GM12865 (cell line): ENCODE data around the gene C4orf50.

Source experiments
- DNase-seq: peaks from one replicate; pipeline ENCODE4 v3.0.0; 2010; ENCODE audit warnings: low read depth
- H3K4me3 ChIP-seq: 2 replicates; pipeline ENCODE4 v1.5.1; 2011; ENCODE audit warnings: mild to moderate bottlenecking, low read depth, low read length, control low read depth
- CTCF ChIP-seq: IDR thresholded peaks from 2 replicates; pipeline ENCODE4 v1.5.1; 2011; ENCODE audit warnings: low read length, control low read depth, low read depth, inconsistent platforms; ENCODE audit not compliant: insufficient read depth; ENCODE audit errors: missing control alignments

C4orf50 gene

GRCh38 chr4:5967783-5968182, 50.4 kb downstream of the C4orf50 start:
- no peak for DNase-seq
- no peak overlapping the region for H3K4me3 ChIP-seq
- TF ChIP-seq CTCF, result no peak

GRCh38 chr4:5965225-5965624, 53.0 kb downstream of the C4orf50 start:
- no peak for DNase-seq
- TF ChIP-seq CTCF, result no peak
- H3K4me3 ChIP-seq, result no peak overlapping the region

- H3K4me3 ChIP-seq, result no peak overlapping the region
- DNase-seq, result no peak
- no peak for TF ChIP-seq CTCF
Observed at GRCh38 chr4:5964030-5964429, 54.2 kb downstream of the C4orf50 start.

- DNase-seq, result no peak
- no peak overlapping the region for H3K4me3 ChIP-seq
- no peak for TF ChIP-seq CTCF
Observed at GRCh38 chr4:5963611-5964010, 54.6 kb downstream of the C4orf50 start.

- no peak for TF ChIP-seq CTCF
- DNase-seq, result no peak
- H3K4me3 ChIP-seq, result no peak overlapping the region
Observed at GRCh38 chr4:5962416-5962815, 55.8 kb downstream of the C4orf50 start.

- H3K4me3 ChIP-seq, result no peak overlapping the region
- no peak for TF ChIP-seq CTCF
- no peak for DNase-seq
Observed at GRCh38 chr4:5960252-5960880, 57.9 kb downstream of the C4orf50 start.
